Measurements from ENCODE around the gene RHBDF1.

- TF ChIP-seq BACH2 (CRISPR knock-in tag; IDR thresholded peaks at IDR 0.05; ENCODE audit: borderline replicate concordance) (no peak), RARB (CRISPR knock-in tag; IDR thresholded peaks at IDR 0.05) (no peak), ZC3H10 (CRISPR knock-in tag; IDR thresholded peaks at IDR 0.05) (no peak), ARNTL (CRISPR knock-in tag; IDR thresholded peaks at IDR 0.05; ENCODE audit: borderline replicate concordance, low read depth) (no peak), ISL1 (CRISPR knock-in tag; IDR thresholded peaks at IDR 0.05) (no peak), PATZ1 (CRISPR knock-in tag; IDR thresholded peaks at IDR 0.05; ENCODE audit: borderline replicate concordance) (no peak), OSR1 (CRISPR knock-in tag; IDR thresholded peaks at IDR 0.05) (no peak), ZNF565 (CRISPR knock-in tag; conservative IDR thresholded peaks at IDR 0.05; ENCODE audit: low read depth) (no peak), TSHZ2 (CRISPR knock-in tag; IDR thresholded peaks at IDR 0.05) (no peak), CREB5 (CRISPR knock-in tag; IDR thresholded peaks at IDR 0.05; ENCODE audit: low read depth) (no peak), ZFP3 (CRISPR knock-in tag; IDR thresholded peaks at IDR 0.05) (no peak), CSRNP3 (CRISPR knock-in tag; IDR thresholded peaks at IDR 0.05) (no peak), ESRRG (CRISPR knock-in tag; IDR thresholded peaks at IDR 0.05) (no peak)
Measured at GRCh38 chr16:35011-35677, 37.3 kb downstream of the RHBDF1 start.
